ENCODE data around the gene NFIA.

Gene NFIA

DNA sequence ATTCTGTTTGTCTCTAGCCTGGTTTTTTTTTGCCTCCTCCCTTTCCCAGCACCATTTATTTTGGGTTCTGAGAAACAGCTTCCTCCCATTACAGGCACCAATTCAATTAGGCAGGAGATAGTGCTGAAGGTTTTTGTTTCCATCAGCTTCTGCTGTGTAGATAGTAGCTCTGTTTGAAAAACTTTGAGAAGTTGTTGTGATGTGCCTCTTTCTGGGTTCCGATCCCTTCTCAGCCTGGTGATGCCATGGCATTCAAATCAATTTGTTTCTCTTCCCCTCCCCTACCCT is 109.0 kb downstream of the NFIA start:
- Histone ChIP-seq H3K9ac (ENCODE audit: low read length) (peak overlapping the region; percentile 32), H3K18ac (ENCODE audit: low read depth in 1 of 2, low read length in 2 of 2) (no peak overlapping the region), H4K8ac (ENCODE audit: low read length) (no peak overlapping the region), H3K27ac (ENCODE audit: low read length, poor library complexity, severe bottlenecking) (no peak overlapping the region), H4K91ac (ENCODE audit: low read length) (no peak overlapping the region), H3K23ac (ENCODE audit: low read length in 2 of 2) (no peak overlapping the region), H3K14ac (ENCODE audit: low read length in 2 of 2) (no peak overlapping the region), H3K9me3 (ENCODE audit: control insufficient read depth, low read length) (no peaks in the 10 kb centered on the region), H3K27me3 (ENCODE audit: control insufficient read depth in 1 of 2, insufficient read depth in 1 of 2, low read length in 2 of 2) (no peaks in the 10 kb centered on the region), H2BK120ac (ENCODE audit: low read depth, low read length) (no peak overlapping the region), H3K79me1 (replicated peaks; ENCODE audit: low read length, poor library complexity, severe bottlenecking) (peaks cover 4% of the 10 kb centered on the region), H3K4me3 (ENCODE audit: insufficient read depth in 1 of 2, low read depth in 1 of 2, low read length in 2 of 2) (no peak overlapping the region), H2BK5ac (ENCODE audit: low read depth, low read length, poor library complexity, severe bottlenecking) (no peak overlapping the region), H3K36me3 (ENCODE audit: control insufficient read depth in 1 of 2, insufficient read depth in 2 of 2, low read depth in 1 of 2, low read length in 2 of 2) (no peaks in the 10 kb centered on the region), H3K4me1 (ENCODE audit: control insufficient read depth, insufficient read depth, low read depth, low read length) (no peaks in the 10 kb centered on the region), H3K4me2 (ENCODE audit: low read length, poor library complexity, severe bottlenecking) (no peak overlapping the region), H2BK12ac (ENCODE audit: low read length in 2 of 2) (no peak overlapping the region), H3K4ac (ENCODE audit: low read depth in 1 of 2, low read length in 2 of 2) (no peak overlapping the region), H2AK5ac (ENCODE audit: low read length, severe bottlenecking) (no peak overlapping the region), H2BK15ac (ENCODE audit: low read depth, poor library complexity, severe bottlenecking) (no peak overlapping the region), H2AFZ (ENCODE audit: low read depth, low read length) (no peak overlapping the region)
- no CpG with 5 or more reads among the region's 1 CpG for WGBS
- DNase-seq = no peak

- H3K27ac ChIP-seq (ENCODE audit: low read length, poor library complexity, severe bottlenecking) = no peak overlapping the region
- no peak overlapping the region for H3K18ac ChIP-seq (ENCODE audit: low read depth in 1 of 2, low read length in 2 of 2)
- H3K27me3 ChIP-seq (ENCODE audit: control insufficient read depth in 1 of 2, insufficient read depth in 1 of 2, low read length in 2 of 2) = no peaks in the 10 kb centered on the region
- H3K14ac ChIP-seq (ENCODE audit: low read length in 2 of 2) = no peak overlapping the region
- WGBS = 95% methylated on average over 6 of the region's 6 CpGs
- no peak overlapping the region for H4K8ac ChIP-seq (ENCODE audit: low read length)
- no peak overlapping the region for H2BK12ac ChIP-seq (ENCODE audit: low read length in 2 of 2)
- no peak overlapping the region for H3K4me2 ChIP-seq (ENCODE audit: low read length, poor library complexity, severe bottlenecking)
- no peak overlapping the region for H3K4ac ChIP-seq (ENCODE audit: low read depth in 1 of 2, low read length in 2 of 2)
- DNase-seq = no peak
- no peak overlapping the region for H2BK5ac ChIP-seq (ENCODE audit: low read depth, low read length, poor library complexity, severe bottlenecking)
- H3K9ac ChIP-seq (ENCODE audit: low read length) = no peak overlapping the region
- no peaks in the 10 kb centered on the region for H3K36me3 ChIP-seq (ENCODE audit: control insufficient read depth in 1 of 2, insufficient read depth in 2 of 2, low read depth in 1 of 2, low read length in 2 of 2)
- H4K91ac ChIP-seq (ENCODE audit: low read length) = no peak overlapping the region
- H2AK5ac ChIP-seq (ENCODE audit: low read length, severe bottlenecking) = no peak overlapping the region
- H2AFZ ChIP-seq (ENCODE audit: low read depth, low read length) = no peak overlapping the region
- no peak overlapping the region for H2BK15ac ChIP-seq (ENCODE audit: low read depth, poor library complexity, severe bottlenecking)
- H3K9me3 ChIP-seq (ENCODE audit: control insufficient read depth, low read length) = no peaks in the 10 kb centered on the region
- H3K79me1 ChIP-seq (replicated peaks; ENCODE audit: low read length, poor library complexity, severe bottlenecking) = peaks cover 4% of the 10 kb centered on the region
- H3K23ac ChIP-seq (ENCODE audit: low read length in 2 of 2) = no peak overlapping the region
- no peak overlapping the region for H3K4me3 ChIP-seq (ENCODE audit: insufficient read depth in 1 of 2, low read depth in 1 of 2, low read length in 2 of 2)
- no peaks in the 10 kb centered on the region for H3K4me1 ChIP-seq (ENCODE audit: control insufficient read depth, insufficient read depth, low read depth, low read length)
- H2BK120ac ChIP-seq (ENCODE audit: low read depth, low read length) = no peak overlapping the region
Observed at GRCh38 chr1:61192663-61193330, 110.4 kb downstream of the NFIA start.

GRCh38 chr1:61193808-61194207 is 111.4 kb downstream of the NFIA start:
- no peak overlapping the region for H3K14ac ChIP-seq (ENCODE audit: low read length in 2 of 2)
- H3K4me3 ChIP-seq (ENCODE audit: insufficient read depth in 1 of 2, low read depth in 1 of 2, low read length in 2 of 2) = no peak overlapping the region
- H2AFZ ChIP-seq (ENCODE audit: low read depth, low read length) = no peak overlapping the region
- no peak overlapping the region for H3K4me2 ChIP-seq (ENCODE audit: low read length, poor library complexity, severe bottlenecking)
- no peak overlapping the region for H4K91ac ChIP-seq (ENCODE audit: low read length)
- no peak for DNase-seq
- H3K9ac ChIP-seq (ENCODE audit: low read length) = no peak overlapping the region
- H2BK15ac ChIP-seq (ENCODE audit: low read depth, poor library complexity, severe bottlenecking) = no peak overlapping the region
- H2BK12ac ChIP-seq (ENCODE audit: low read length in 2 of 2) = no peak overlapping the region
- peaks cover 4% of the 10 kb centered on the region for H3K79me1 ChIP-seq (replicated peaks; ENCODE audit: low read length, poor library complexity, severe bottlenecking)
- no peak overlapping the region for H3K4ac ChIP-seq (ENCODE audit: low read depth in 1 of 2, low read length in 2 of 2)
- H3K23ac ChIP-seq (ENCODE audit: low read length in 2 of 2) = no peak overlapping the region
- H2BK5ac ChIP-seq (ENCODE audit: low read depth, low read length, poor library complexity, severe bottlenecking) = no peak overlapping the region
- H3K4me1 ChIP-seq (ENCODE audit: control insufficient read depth, insufficient read depth, low read depth, low read length) = peaks cover 5% of the 10 kb centered on the region
- H2AK5ac ChIP-seq (ENCODE audit: low read length, severe bottlenecking) = no peak overlapping the region
- no peaks in the 10 kb centered on the region for H3K36me3 ChIP-seq (ENCODE audit: control insufficient read depth in 1 of 2, insufficient read depth in 2 of 2, low read depth in 1 of 2, low read length in 2 of 2)
- H3K9me3 ChIP-seq (ENCODE audit: control insufficient read depth, low read length) = no peaks in the 10 kb centered on the region
- H2BK120ac ChIP-seq (ENCODE audit: low read depth, low read length) = no peak overlapping the region
- no peaks in the 10 kb centered on the region for H3K27me3 ChIP-seq (ENCODE audit: control insufficient read depth in 1 of 2, insufficient read depth in 1 of 2, low read length in 2 of 2)
- H3K27ac ChIP-seq (ENCODE audit: low read length, poor library complexity, severe bottlenecking) = no peak overlapping the region
- no peak overlapping the region for H4K8ac ChIP-seq (ENCODE audit: low read length)
- no CpG with 5 or more reads among the region's 1 CpG for WGBS
- H3K18ac ChIP-seq (ENCODE audit: low read depth in 1 of 2, low read length in 2 of 2) = no peak overlapping the region

- H3K23ac ChIP-seq (ENCODE audit: low read length in 2 of 2) = no peak overlapping the region
- no peak overlapping the region for H2BK15ac ChIP-seq (ENCODE audit: low read depth, poor library complexity, severe bottlenecking)
- H3K27ac ChIP-seq (ENCODE audit: low read length, poor library complexity, severe bottlenecking) = no peak overlapping the region
- H3K14ac ChIP-seq (ENCODE audit: low read length in 2 of 2) = no peak overlapping the region
- H2BK12ac ChIP-seq (ENCODE audit: low read length in 2 of 2) = no peak overlapping the region
- 78% methylated on average over 8 of the region's 8 CpGs for WGBS
- no peak overlapping the region for H3K4me3 ChIP-seq (ENCODE audit: insufficient read depth in 1 of 2, low read depth in 1 of 2, low read length in 2 of 2)
- H3K4me1 ChIP-seq (ENCODE audit: control insufficient read depth, insufficient read depth, low read depth, low read length) = peaks cover 5% of the 10 kb centered on the region
- H3K9ac ChIP-seq (ENCODE audit: low read length) = no peak overlapping the region
- no peak overlapping the region for H2BK5ac ChIP-seq (ENCODE audit: low read depth, low read length, poor library complexity, severe bottlenecking)
- no peaks in the 10 kb centered on the region for H3K36me3 ChIP-seq (ENCODE audit: control insufficient read depth in 1 of 2, insufficient read depth in 2 of 2, low read depth in 1 of 2, low read length in 2 of 2)
- H3K9me3 ChIP-seq (ENCODE audit: control insufficient read depth, low read length) = no peaks in the 10 kb centered on the region
- no peak for DNase-seq
- H4K8ac ChIP-seq (ENCODE audit: low read length) = no peak overlapping the region
- H3K18ac ChIP-seq (ENCODE audit: low read depth in 1 of 2, low read length in 2 of 2) = no peak overlapping the region
- no peaks in the 10 kb centered on the region for H3K79me1 ChIP-seq (replicated peaks; ENCODE audit: low read length, poor library complexity, severe bottlenecking)
- H4K91ac ChIP-seq (ENCODE audit: low read length) = no peak overlapping the region
- H3K4me2 ChIP-seq (ENCODE audit: low read length, poor library complexity, severe bottlenecking) = no peak overlapping the region
- H2AFZ ChIP-seq (ENCODE audit: low read depth, low read length) = no peak overlapping the region
- no peaks in the 10 kb centered on the region for H3K27me3 ChIP-seq (ENCODE audit: control insufficient read depth in 1 of 2, insufficient read depth in 1 of 2, low read length in 2 of 2)
- no peak overlapping the region for H2AK5ac ChIP-seq (ENCODE audit: low read length, severe bottlenecking)
- no peak overlapping the region for H3K4ac ChIP-seq (ENCODE audit: low read depth in 1 of 2, low read length in 2 of 2)
- H2BK120ac ChIP-seq (ENCODE audit: low read depth, low read length) = no peak overlapping the region
Observed at GRCh38 chr1:61198554-61198953, 116.2 kb downstream of the NFIA start.

Measured in mesenchymal stem cell (in vitro differentiated cells and primary cell).